Hematopoietic multipotent progenitor cell treated with erythropoietin and hydrocortisone succinate and interleukin-3 and kit ligand, for 17 days (in vitro differentiated cells): ENCODE measurements around the gene LRRTM4.

ENCODE experiments used
- DNase-seq: peaks from one replicate; pipeline ENCODE4 v3.0.0-alpha.2; 2015; ENCODE audit warnings: low spot score

Gene LRRTM4

GRCh38 chr2:77521931-77522470 is at the start of gene LRRTM4:
Gene LRRTM4 (minus strand): TSS chr2:77522376.
- no peak for DNase-seq

GRCh38 chr2:77571545-77571944 is 49.4 kb upstream of the LRRTM4 start:
- no peak for DNase-seq

GRCh38 chr2:77567723-77568122 is 45.5 kb upstream of the LRRTM4 start:
- DNase-seq: no peak

GRCh38 chr2:77566582-77566981 is 44.4 kb upstream of the LRRTM4 start:
- DNase-seq: no peak

- DNase-seq: no peak
Measured at GRCh38 chr2:77566131-77566530, 44.0 kb upstream of the LRRTM4 start.

GRCh38 chr2:77552956-77553355 is 30.8 kb upstream of the LRRTM4 start:
- no peak for DNase-seq

- no peak for DNase-seq
Measured at GRCh38 chr2:77538031-77538430, 15.9 kb upstream of the LRRTM4 start.

- no peak for DNase-seq
Measured at GRCh38 chr2:77522888-77523287, 712 bp upstream of the LRRTM4 start.

GRCh38 chr2:77521548-77521891 is 656 bp downstream of the LRRTM4 start:
- no peak for DNase-seq

- DNase-seq: no peak
Measured at GRCh38 chr2:77520641-77521547, 1.3 kb downstream of the LRRTM4 start.

GRCh38 chr2:77519888-77520506 is 2.2 kb downstream of the LRRTM4 start:
- DNase-seq: no peak

GRCh38 chr2:77519164-77519887 is 2.9 kb downstream of the LRRTM4 start:
- no peak for DNase-seq

GRCh38 chr2:77518311-77518710 is 3.9 kb downstream of the LRRTM4 start:
- DNase-seq: no peak

GRCh38 chr2:77513191-77513590 is 9.0 kb downstream of the LRRTM4 start:
- no peak for DNase-seq

GRCh38 chr2:77512507-77512906 is 9.7 kb downstream of the LRRTM4 start:
- DNase-seq: no peak

GRCh38 chr2:77508511-77508910 is 13.7 kb downstream of the LRRTM4 start:
- no peak for DNase-seq

- DNase-seq: no peak
Measured at GRCh38 chr2:77507657-77508056, 14.5 kb downstream of the LRRTM4 start.

- no peak for DNase-seq
Measured at GRCh38 chr2:77488141-77488540, 34.0 kb downstream of the LRRTM4 start.

- DNase-seq: no peak
Measured at GRCh38 chr2:77487074-77487803, 34.9 kb downstream of the LRRTM4 start.

- no peak for DNase-seq
Measured at GRCh38 chr2:77484026-77484425, 38.1 kb downstream of the LRRTM4 start.

- no peak for DNase-seq
Measured at GRCh38 chr2:77479895-77480294, 42.3 kb downstream of the LRRTM4 start.

- no peak for DNase-seq
Measured at GRCh38 chr2:77479395-77479794, 42.8 kb downstream of the LRRTM4 start.
